K562 (cell line): ENCODE results near the gene ZMAT3. TPM values are rescaled to one million over a fixed set of nuclear protein-coding genes. Genes with fewer than 3 reads are reported as not detected.

Source experiments
- ASH1L ChIP-seq: fragments of 450-650 bp; IDR thresholded peaks from 2 replicates; pipeline ENCODE4 v1.6.1; 2018; ENCODE audit warnings: borderline replicate concordance, mild to moderate bottlenecking, low read depth; ENCODE audit not compliant: partially characterized antibody
- CHD4 ChIP-seq: fragments of 200-600 bp; sonication (generic); IDR thresholded peaks from 3 replicates; pipeline ENCODE4 v1.6.1; 2012; ENCODE audit warnings: low read depth, mild to moderate bottlenecking, mixed read lengths, low read length, inconsistent platforms; ENCODE audit not compliant: insufficient read depth, insufficient replicate concordance, poor library complexity, severe bottlenecking
- CREM ChIP-seq: IDR thresholded peaks from 2 replicates; pipeline ENCODE4 v1.6.1; 2014; ENCODE audit warnings: antibody characterized with exemption, low read depth
- GATAD2B ChIP-seq: fragments of 450-650 bp; IDR thresholded peaks from 2 replicates; pipeline ENCODE4 v1.6.1; 2017; ENCODE audit warnings: mild to moderate bottlenecking, borderline replicate concordance
- KLF10 ChIP-seq: fragments of 250-450 bp; sonication (Bioruptor Pico); IDR thresholded peaks from 2 replicates; pipeline ENCODE4 v1.6.1; 2021; ENCODE audit warnings: matching md5 sums
- MAZ ChIP-seq, 2 experiments: fragments of 450-650 bp in 1 of 2; sonication (generic) in 1 of 2; formaldehyde crosslinking; IDR thresholded peaks in 1 of 2; conservative IDR thresholded peaks in 1 of 2; 2 replicates each; pipeline versions ENCODE4 v1.4.0 to v1.5.0; 2020; ENCODE audit warnings: mild to moderate bottlenecking in 1 of 2, missing genetic modification reagents in 1 of 2
- MGA ChIP-seq: fragments of 450-650 bp; IDR thresholded peaks from 2 replicates; pipeline ENCODE4 v1.6.1; 2016; ENCODE audit warnings: mild to moderate bottlenecking, moderate library complexity
- MXD1 ChIP-seq: fragments of 250-450 bp; sonication (Bioruptor Pico); IDR thresholded peaks from 2 replicates; pipeline ENCODE4 v1.8.0; 2021; ENCODE audit warnings: borderline replicate concordance, mild to moderate bottlenecking, moderate library complexity; ENCODE audit not compliant: poor library complexity, severe bottlenecking
- PCBP2 ChIP-seq: fragments of 200-400 bp; formaldehyde crosslinking; IDR thresholded peaks from 2 replicates; pipeline ENCODE4 v1.6.1; 2018; ENCODE audit warnings: low read length, low read depth, mild to moderate bottlenecking, moderate library complexity; ENCODE audit not compliant: poor library complexity, severe bottlenecking
- PHF20 ChIP-seq: fragments of 450-650 bp; IDR thresholded peaks from 2 replicates; pipeline ENCODE4 v1.6.1; 2018; ENCODE audit not compliant: partially characterized antibody
- PREB ChIP-seq: sonication (generic); formaldehyde crosslinking; IDR thresholded peaks from 2 replicates; pipeline ENCODE4 v1.8.1; 2023; ENCODE audit warnings: mild to moderate bottlenecking, missing genetic modification reagents
- PTBP1 ChIP-seq: fragments of 200-400 bp; formaldehyde crosslinking; IDR thresholded peaks from 2 replicates; pipeline ENCODE4 v1.6.1; 2017; ENCODE audit warnings: low read depth, low read length
- RBBP5 ChIP-seq: fragments of 200-600 bp; sonication (generic); IDR thresholded peaks from 2 replicates; pipeline ENCODE4 v1.6.1; 2012; ENCODE audit warnings: borderline replicate concordance, mild to moderate bottlenecking, low read length, control low read depth, inconsistent platforms; ENCODE audit not compliant: insufficient read depth, poor library complexity, severe bottlenecking
- SETDB1 ChIP-seq: IDR thresholded peaks from one replicate; pipeline ENCODE4 v1.6.1; 2012; ENCODE audit warnings: low read length, control low read depth, inconsistent platforms
- SMARCE1 ChIP-seq: fragments of 450-650 bp; IDR thresholded peaks from 2 replicates; pipeline ENCODE4 v1.7.1; 2016; ENCODE audit warnings: mild to moderate bottlenecking
- polyA plus RNA-seq, 8 experiments: library from polyadenylated mRNA; depleted of rRNA in 4 of 8; stranded (reverse) in 5 of 8; unstranded in 3 of 8; fragments of >200 nt; fragmentation: Nextera tagmentation in 2 of 8; fragmentation: Illumina TruSeq in 1 of 8; extraction: Ambion mirVana in 2 of 8; extraction: Trizol in 1 of 8; gene quantifications; 2 replicates each; pipeline versions ENCODE4 v1.2.1 to v1.2.3, GENCODE V29; 2011 to 2014; ENCODE audit warnings: inconsistent platforms in 1 of 8, missing spikeins in 1 of 8
- total RNA-seq, 7 experiments: library from RNA; depleted of rRNA in 6 of 7; stranded (reverse); fragments of >200 nt in 6 of 7; fragmentation: Illumina TruSeq in 2 of 7; extraction: Trizol in 2 of 7; gene quantifications; 2 replicates each; pipeline versions ENCODE4 v1.2.1 to v1.2.3, GENCODE V29; 2011 to 2021; ENCODE audit warnings: low replicate concordance in 1 of 7

ZMAT3 gene
- total and polyA plus RNA-seq, 9 of the 15 experiments (the other 6 are each of a cell fraction or from before 2014, with no cell fraction given), result 0.87 to 5.1 (median 3.9) TPM

- TF ChIP-seq PREB (CRISPR knock-in tag) (no peak), CHD4 (no peak), SETDB1 (no peak), MXD1 (CRISPR knock-in tag) (no peak), ASH1L (no peak), PCBP2 (no peak), PTBP1 (no peak), PHF20 (no peak), MGA (no peak), GATAD2B (peak; percentile 36; the same call in 1 of the 2 replicates), MAZ (CRISPR knock-in tag; conservative IDR thresholded peaks at IDR 0.05 in 1 of 2, IDR thresholded peaks at IDR 0.05 in 1 of 2) (no peak), CREM (no peak), RBBP5 (no peak), KLF10 (CRISPR knock-in tag) (no peak), SMARCE1 (no peak)
Measured at GRCh38 chr3:179015551-179016020, 56.0 kb downstream of the ZMAT3 start (continued).
